ENCODE results near the gene HECW1.

DNA sequence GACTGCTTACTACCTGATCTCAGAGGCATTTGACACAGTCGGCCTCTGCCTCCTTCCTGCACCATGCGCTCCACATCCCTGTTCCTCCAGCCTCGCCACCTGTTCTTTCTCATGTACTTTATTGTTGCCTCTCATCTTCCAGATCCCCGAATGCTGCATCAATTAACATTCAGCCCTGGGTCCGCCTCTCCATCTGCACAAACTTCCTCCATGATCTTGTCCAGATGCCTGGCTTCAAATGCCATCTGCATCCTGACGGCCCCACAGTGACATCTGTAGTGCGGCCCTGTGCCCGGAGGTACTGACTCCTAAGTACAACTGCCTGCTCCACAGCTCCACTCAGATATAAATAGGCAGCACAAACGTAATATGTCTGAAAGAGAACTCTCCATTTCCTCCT, 419.3 kb downstream of the HECW1 start:
- no peak for TF ChIP-seq STAT1 (IDR thresholded peaks at IDR 0.05; ENCODE audit: unreplicated experiment)
- no peak for TF ChIP-seq POLR2AphosphoS5 (IDR thresholded peaks at IDR 0.05; ENCODE audit: low read depth)
- no peak for TF ChIP-seq CTCF (conservative IDR thresholded peaks at IDR 0.05; ENCODE audit: low read depth in 2 of 2)
- no peak for TF ChIP-seq EZH2phosphoT487 (IDR thresholded peaks at IDR 0.05; ENCODE audit: unreplicated experiment)
